Ovary (tissue), 3 donors: Measurements from ENCODE around the gene ADGRB3.

Experiments used
- CTCF ChIP-seq, 3 donors: fragments of 450-650 bp in 2 of 3; fragments of 200-600 bp in 1 of 3; IDR thresholded peaks; one replicate each; pipeline versions ENCODE4 v1.5.1 to v1.8.0; 2016 to 2022; ENCODE audit warnings: antibody characterized with exemption in 3 of 3, mild to moderate bottlenecking in 1 of 3
- EP300 ChIP-seq: sonication (generic); formaldehyde crosslinking; IDR thresholded peaks from one replicate; pipeline ENCODE4 v1.6.1; 2017; ENCODE audit warnings: antibody characterized with exemption
- POLR2A ChIP-seq: fragments of 450-650 bp; IDR thresholded peaks from one replicate; pipeline ENCODE4 v1.6.1; 2017; ENCODE audit warnings: antibody characterized with exemption, mild to moderate bottlenecking, moderate library complexity
- donor health status: DM: no; HTN: no; CAD: no.

GRCh38 chr6:68640491-68640835 is 5.4 kb downstream of the ADGRB3 start:
- TF ChIP-seq EP300: no peak
- TF ChIP-seq POLR2A: no peak
- no peak for TF ChIP-seq CTCF (IDR thresholded peaks at IDR 0.05)
